GM18505 (cell line): ENCODE results near the gene RPS6KA5.
A peak's percentile ranks its signal among the peaks of the same experiment; 100 is the strongest.
"Not testable (repeated sequence)": the region's sequence is repeated elsewhere in the genome, so short reads cannot be mapped to it uniquely, and the experiment has no call there.

ENCODE experiments used
- ATAC-seq: cut with Tn5 transposase; IDR thresholded peaks from one replicate; pipeline ENCODE4 v1.9.1; 2021; ENCODE audit not compliant: unreplicated experiment
- POLR2A ChIP-seq: IDR thresholded peaks from 4 replicates; pipeline ENCODE4 v1.6.1; 2011; ENCODE audit warnings: borderline replicate concordance; ENCODE audit not compliant: insufficient read depth, insufficient read length; ENCODE audit errors: extremely low read depth

Gene RPS6KA5

DNA sequence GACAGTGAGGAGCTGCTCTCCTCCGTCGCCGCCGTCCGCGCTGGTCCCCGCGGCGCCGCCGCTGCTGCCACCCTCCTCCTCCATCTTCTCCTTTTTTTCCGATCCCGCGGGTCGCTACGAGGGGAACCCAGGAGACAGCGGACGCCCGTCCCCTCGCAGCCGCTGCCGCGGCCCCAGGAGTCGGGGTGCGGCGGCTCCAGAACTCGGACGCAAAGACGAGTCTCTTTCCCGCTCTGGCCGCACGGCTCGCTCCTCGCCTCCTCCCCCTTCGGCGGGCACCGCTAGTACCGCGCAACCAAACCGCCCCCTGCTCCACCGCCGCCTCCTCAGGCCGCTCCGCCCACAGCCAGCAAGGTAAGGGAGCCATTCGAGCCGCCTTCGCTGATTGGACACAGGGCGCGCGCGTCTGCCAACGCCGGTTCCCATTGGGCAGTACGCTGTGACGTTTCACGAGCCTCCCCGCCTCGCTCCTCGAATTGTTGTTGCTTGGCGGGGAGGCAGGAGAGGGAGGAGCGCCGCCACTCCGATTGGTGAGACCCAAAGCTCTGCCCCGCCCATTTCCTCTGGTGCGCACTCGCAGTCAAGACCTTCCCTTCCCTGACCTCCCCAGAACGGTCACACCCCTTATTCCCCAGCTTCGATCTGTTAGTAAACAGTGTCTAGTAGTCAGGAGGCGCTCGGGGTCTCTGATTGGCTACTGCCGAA, at the start of gene RPS6KA5:
TSS of gene RPS6KA5 (minus strand) at position 291 of the 705 bp plus-strand sequence. CDS start at position 84, 207 bp downstream.
- peak; percentile 45 for TF ChIP-seq POLR2A
- ATAC-seq, result peak; percentile 86

GRCh38 chr14:91108941-91109611, 48.6 kb upstream of the RPS6KA5 start:
- no peak for TF ChIP-seq POLR2A
- ATAC-seq, result no peak

GRCh38 chr14:91103116-91103515, 42.7 kb upstream of the RPS6KA5 start:
- TF ChIP-seq POLR2A, result no peak
- no peak for ATAC-seq

DNA sequence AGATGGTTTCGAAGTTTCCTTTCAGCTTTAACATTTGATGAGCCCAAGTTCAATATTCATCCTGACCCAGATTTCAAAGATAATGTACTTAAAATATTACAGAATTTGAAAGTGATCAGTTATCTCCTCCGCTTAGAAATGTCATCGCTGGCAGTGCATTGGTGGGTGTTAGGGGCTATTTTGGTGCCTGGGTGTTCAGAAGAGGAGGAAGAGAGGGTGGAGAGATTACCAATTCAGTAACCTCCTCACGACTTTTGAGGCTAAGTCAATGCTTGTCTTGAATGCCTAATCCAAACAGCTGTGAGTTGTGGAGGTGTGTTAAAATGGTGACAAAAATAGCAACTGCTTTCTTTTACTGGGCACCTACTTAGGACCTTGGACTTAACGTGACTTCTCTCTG, 39.7 kb upstream of the RPS6KA5 start:
- ATAC-seq, result no peak
- no peak for TF ChIP-seq POLR2A

DNA sequence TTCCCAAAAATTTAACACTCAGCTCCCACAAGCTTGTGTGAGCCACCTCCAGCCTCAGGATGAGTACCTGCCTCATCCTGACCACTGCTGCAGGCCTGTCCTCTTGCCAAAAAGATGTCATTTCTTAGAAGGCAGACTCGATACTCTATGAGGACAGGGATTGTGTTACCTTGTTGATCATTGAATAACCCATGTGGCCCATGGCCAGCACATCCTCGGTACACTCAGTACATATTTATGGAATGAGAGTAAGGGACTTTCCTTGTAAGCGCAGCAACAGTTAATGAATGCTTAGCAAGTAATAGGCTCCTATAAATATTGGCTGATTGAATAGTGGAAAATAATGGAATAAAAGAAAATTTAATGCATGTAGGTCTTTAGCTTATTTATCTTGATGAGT, 38.1 kb upstream of the RPS6KA5 start:
- TF ChIP-seq POLR2A, result no peak
- ATAC-seq, result no peak

DNA sequence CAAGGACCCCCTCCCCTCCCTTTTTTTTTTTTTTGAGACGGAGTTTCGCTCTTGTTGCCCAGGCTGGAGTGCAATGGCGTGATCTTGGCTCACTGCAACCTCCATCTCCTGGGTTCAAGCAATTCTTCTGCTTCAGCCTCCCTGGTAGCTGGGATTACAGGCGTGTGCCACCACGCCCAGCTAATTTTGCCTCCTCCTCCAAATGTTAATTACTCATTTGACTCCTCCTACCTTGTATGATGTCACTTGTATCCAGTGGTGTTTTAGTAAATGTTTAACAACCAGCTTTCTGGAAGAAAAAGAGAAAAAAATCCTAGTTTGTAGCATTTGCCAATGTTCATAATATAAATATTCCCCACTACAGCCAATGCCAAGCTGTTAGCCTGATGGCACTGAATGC, 37.2 kb upstream of the RPS6KA5 start:
- not testable (repeated sequence) for ATAC-seq

- ATAC-seq, result no peak
- no peak for TF ChIP-seq POLR2A
These were observed 34.7 kb upstream of the RPS6KA5 start for GRCh38 chr14:91095178-91095577.

- no peak for ATAC-seq
- TF ChIP-seq POLR2A, result no peak
These were observed 34.3 kb upstream of the RPS6KA5 start for GRCh38 chr14:91094772-91095171.

DNA sequence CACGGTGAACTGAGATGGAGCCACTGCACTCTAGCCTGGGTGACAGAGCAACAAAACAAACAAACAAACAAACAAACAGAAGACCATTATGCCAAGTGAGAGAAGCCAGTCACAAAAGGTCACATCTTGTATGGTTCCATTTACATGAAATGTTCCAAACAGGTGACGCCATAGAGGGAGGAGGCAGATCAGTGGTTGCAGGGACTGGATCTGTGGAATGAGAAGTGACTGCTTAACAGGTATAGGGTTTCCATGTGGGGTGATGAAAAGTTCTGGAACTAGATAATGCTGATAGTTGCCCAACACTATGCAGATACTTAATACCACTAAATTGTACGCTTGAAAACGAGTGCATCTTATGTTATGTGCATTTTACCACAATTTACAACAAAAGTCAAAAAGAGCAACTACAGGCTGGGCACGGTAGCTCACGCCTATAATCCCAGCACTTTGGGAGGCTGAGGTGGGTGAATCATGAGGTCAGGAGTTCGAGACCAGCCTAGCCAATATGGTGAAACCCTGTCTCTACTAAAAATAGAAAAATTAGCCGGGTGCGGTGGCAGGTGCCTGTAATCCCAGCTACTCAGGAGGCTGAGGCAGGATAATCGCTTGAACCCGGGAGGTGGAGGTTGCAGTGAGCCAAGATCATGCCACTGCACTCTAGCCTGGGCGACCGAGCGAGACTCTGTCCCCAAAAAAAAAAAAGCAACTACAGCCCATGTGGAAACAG, 33.5 kb upstream of the RPS6KA5 start:
- not testable (repeated sequence) for ATAC-seq

GRCh38 chr14:91092073-91092472, 31.6 kb upstream of the RPS6KA5 start:
- ATAC-seq, result no peak
- TF ChIP-seq POLR2A, result no peak

DNA sequence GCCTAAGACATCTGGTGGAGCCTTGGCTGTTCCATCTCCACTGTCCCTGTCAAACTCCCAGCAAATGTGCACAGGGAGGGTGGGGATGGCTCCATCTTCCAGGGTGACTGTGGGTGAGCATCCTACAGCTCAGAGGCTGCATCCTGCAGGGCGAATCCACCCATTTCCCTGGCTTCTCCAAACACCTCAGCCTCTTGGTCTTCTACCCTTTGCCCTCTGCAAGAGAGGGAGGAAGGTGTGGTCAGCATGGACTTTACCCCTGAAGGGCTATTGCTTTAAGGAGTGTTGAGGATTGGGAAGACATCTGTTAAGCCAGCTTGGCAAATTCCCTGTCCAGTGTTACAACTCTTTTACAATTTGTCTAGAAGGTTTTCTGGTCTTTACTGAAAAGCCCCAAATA, 30.3 kb upstream of the RPS6KA5 start:
- ATAC-seq, result no peak
- TF ChIP-seq POLR2A, result no peak

DNA sequence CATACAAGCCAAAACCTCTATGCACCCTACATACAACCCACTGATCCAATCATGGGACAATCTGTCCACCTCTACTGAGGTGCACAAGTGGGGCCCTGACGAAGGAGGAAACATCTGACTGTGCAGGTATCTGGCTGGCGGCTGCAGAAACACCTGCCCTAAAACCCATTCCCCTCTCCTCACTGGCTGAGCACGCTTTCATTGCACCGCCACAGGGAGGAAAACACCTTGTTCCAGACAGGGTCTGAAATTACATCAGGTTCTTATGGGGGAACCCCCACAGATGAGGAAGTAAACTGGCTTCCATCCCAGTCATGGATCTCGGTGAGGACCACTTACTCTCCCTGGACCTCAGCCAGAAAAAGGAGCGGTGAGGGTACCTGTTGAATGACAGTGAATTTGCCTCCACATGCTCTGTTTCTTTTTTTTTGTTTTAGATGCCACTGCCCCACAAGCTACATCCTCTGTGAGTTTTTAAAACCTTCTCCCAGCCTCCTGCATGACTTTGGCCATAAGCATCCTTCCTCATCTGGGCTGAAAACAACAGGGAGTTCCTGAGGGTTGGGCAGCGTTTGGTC, 29.6 kb upstream of the RPS6KA5 start:
- ATAC-seq, result no peak
- TF ChIP-seq POLR2A, result no peak

GRCh38 chr14:91088585-91089235, 28.3 kb upstream of the RPS6KA5 start:
- no peak for TF ChIP-seq POLR2A
- no peak for ATAC-seq

GRCh38 chr14:91087470-91087869, 27.0 kb upstream of the RPS6KA5 start:
- not testable (repeated sequence) for ATAC-seq
